ENCODE results near the gene SLC25A48. TPM values are rescaled to one million over a fixed set of nuclear protein-coding genes. Genes with fewer than 3 reads are reported as not detected.
A peak's percentile ranks its signal among the peaks of the same experiment; 100 is the strongest.
"Not testable (repeated sequence)": the region's sequence is repeated elsewhere in the genome, so short reads cannot be mapped to it uniquely, and the experiment has no call there.

The SLC25A48 gene
- total RNA-seq, 1 experiment from 2014 or later = 0.38 TPM

DNA sequence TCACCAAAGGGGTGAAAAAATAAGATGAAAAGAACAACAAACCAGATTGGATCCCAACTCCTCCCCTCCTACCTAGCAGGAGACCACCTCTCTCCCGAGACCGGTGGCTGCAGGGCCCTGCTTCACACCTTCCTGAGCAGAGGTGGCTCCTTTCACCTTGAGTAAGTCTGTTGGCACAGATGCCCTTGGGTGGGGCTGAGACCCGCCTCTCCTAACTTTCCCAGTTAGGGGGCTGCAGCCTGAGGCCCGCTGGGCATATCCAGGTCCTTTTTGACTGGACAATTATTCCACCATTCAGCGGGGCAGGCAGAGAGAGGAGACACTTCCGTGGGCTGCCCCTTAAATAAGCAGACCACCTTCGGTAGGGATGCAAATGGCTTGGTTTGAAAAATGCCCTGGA lies 1.3 kb downstream of the SLC25A48 start:
- Histone ChIP-seq H3K36me3 (replicated peaks; ENCODE audit: control insufficient read depth, insufficient read depth, low read length) (no peaks in the 10 kb centered on the region), H3K4me3 (ENCODE audit: insufficient read depth, low read depth, low read length) (no peak overlapping the region), H3K27me3 (ENCODE audit: control insufficient read depth, insufficient read depth, low read length) (peaks cover 43% of the 10 kb centered on the region)
- DNase-seq = peak; percentile 38

- not testable (repeated sequence) for DNase-seq; H3K36me3 ChIP-seq (replicated peaks; ENCODE audit: control insufficient read depth, insufficient read depth, low read length); H3K4me3 ChIP-seq (ENCODE audit: insufficient read depth, low read depth, low read length)
- peaks cover 30% of the 10 kb centered on the region for H3K27me3 ChIP-seq (ENCODE audit: control insufficient read depth, insufficient read depth, low read length)
Measured at GRCh38 chr5:135838395-135838794, 3.9 kb downstream of the SLC25A48 start.

DNA sequence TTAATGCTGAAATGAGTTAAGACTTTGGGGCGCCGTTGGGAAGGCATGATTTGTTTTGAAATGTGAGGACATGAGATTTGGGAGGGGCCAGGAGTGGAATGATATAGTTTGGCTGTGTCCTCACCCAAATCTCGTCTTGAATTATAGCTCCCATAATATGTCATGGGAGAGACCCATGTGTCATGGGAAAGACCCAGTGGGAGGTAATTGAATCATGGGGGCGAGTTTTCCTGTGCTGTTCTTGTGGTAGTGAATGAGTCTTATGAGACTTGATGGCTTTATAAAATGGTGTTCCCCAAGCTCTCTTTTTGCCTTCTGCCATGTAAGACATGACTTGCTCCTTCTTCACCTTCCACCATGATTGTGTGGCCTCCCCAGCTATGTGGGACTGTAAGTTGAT lies 5.1 kb downstream of the SLC25A48 start:
- H3K36me3 ChIP-seq (replicated peaks; ENCODE audit: control insufficient read depth, insufficient read depth, low read length) = no peaks in the 10 kb centered on the region
- peaks cover 18% of the 10 kb centered on the region for H3K27me3 ChIP-seq (ENCODE audit: control insufficient read depth, insufficient read depth, low read length)
- H3K4me3 ChIP-seq (ENCODE audit: insufficient read depth, low read depth, low read length) = no peak overlapping the region
- DNase-seq = no peak

- Histone ChIP-seq H3K4me3 (ENCODE audit: insufficient read depth, low read depth, low read length) (no peak overlapping the region), H3K27me3 (ENCODE audit: control insufficient read depth, insufficient read depth, low read length) (peaks cover 5% of the 10 kb centered on the region), H3K36me3 (replicated peaks; ENCODE audit: control insufficient read depth, insufficient read depth, low read length) (no peaks in the 10 kb centered on the region)
- no peak for DNase-seq
Measured at GRCh38 chr5:135840959-135841358, 6.5 kb downstream of the SLC25A48 start.

- Histone ChIP-seq H3K4me3 (ENCODE audit: insufficient read depth, low read depth, low read length) (no peak overlapping the region), H3K27me3 (ENCODE audit: control insufficient read depth, insufficient read depth, low read length) (no peaks in the 10 kb centered on the region), H3K36me3 (replicated peaks; ENCODE audit: control insufficient read depth, insufficient read depth, low read length) (no peaks in the 10 kb centered on the region)
- no peak for DNase-seq
Measured at GRCh38 chr5:135842737-135843136, 8.3 kb downstream of the SLC25A48 start.

GRCh38 chr5:135843571-135844337 lies 9.3 kb downstream of the SLC25A48 start:
- H3K4me3 ChIP-seq (ENCODE audit: insufficient read depth, low read depth, low read length) = no peak overlapping the region
- no peaks in the 10 kb centered on the region for H3K36me3 ChIP-seq (replicated peaks; ENCODE audit: control insufficient read depth, insufficient read depth, low read length)
- DNase-seq = no peak
- no peaks in the 10 kb centered on the region for H3K27me3 ChIP-seq (ENCODE audit: control insufficient read depth, insufficient read depth, low read length)

GRCh38 chr5:135846311-135846710 lies 11.8 kb downstream of the SLC25A48 start:
- Histone ChIP-seq H3K27me3 (ENCODE audit: control insufficient read depth, insufficient read depth, low read length) (no peaks in the 10 kb centered on the region), H3K4me3 (ENCODE audit: insufficient read depth, low read depth, low read length) (no peak overlapping the region), H3K36me3 (replicated peaks; ENCODE audit: control insufficient read depth, insufficient read depth, low read length) (no peaks in the 10 kb centered on the region)
- DNase-seq = no peak

- H3K36me3 ChIP-seq (replicated peaks; ENCODE audit: control insufficient read depth, insufficient read depth, low read length) = no peaks in the 10 kb centered on the region
- no peak for DNase-seq
- no peaks in the 10 kb centered on the region for H3K27me3 ChIP-seq (ENCODE audit: control insufficient read depth, insufficient read depth, low read length)
- H3K4me3 ChIP-seq (ENCODE audit: insufficient read depth, low read depth, low read length) = no peak overlapping the region
Measured at GRCh38 chr5:135847976-135848375, 13.5 kb downstream of the SLC25A48 start.

GRCh38 chr5:135850231-135850630 lies 15.8 kb downstream of the SLC25A48 start:
- Histone ChIP-seq H3K36me3 (replicated peaks; ENCODE audit: control insufficient read depth, insufficient read depth, low read length) (no peaks in the 10 kb centered on the region), H3K27me3 (ENCODE audit: control insufficient read depth, insufficient read depth, low read length) (no peaks in the 10 kb centered on the region), H3K4me3 (ENCODE audit: insufficient read depth, low read depth, low read length) (no peak overlapping the region)
- DNase-seq = no peak

- H3K27me3 ChIP-seq (ENCODE audit: control insufficient read depth, insufficient read depth, low read length) = no peaks in the 10 kb centered on the region
- no peak for DNase-seq
Measured at GRCh38 chr5:135850671-135851070, 16.2 kb downstream of the SLC25A48 start.

DNA sequence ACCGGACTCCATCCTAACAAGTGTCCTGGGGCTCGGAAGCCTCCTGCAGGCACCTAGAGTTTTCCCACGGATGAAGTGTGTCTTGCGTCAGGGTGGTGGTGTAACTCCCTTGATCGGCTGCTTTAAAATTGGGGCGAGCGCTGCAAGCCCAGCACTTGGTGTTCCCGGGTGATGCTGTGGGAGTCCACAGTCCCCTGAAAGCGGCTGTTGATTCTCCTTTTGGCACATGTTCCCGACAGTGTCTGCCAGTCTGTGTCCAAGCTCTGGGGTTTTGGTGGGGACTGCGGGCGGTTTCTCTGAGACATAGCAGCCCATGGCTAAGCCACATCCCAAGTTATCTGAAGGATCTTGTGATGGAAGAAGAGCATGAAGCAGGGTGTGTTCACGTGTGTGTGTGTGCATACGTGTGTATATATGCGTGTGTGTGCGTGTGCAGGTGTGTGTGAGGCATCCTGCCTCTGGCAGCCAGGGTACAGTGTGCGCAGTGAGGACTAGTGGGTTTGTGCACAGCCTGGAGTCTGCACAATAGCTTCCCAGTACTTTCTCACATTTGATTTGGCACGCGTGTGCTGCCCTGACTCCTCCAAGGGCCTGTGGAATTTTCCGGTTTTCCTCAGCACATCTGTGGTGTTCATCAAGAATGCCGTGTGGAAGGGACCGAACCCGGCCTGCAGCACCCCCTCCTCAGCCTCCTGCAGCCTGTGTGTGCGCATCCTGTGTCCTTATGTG lies 16.9 kb downstream of the SLC25A48 start:
- Histone ChIP-seq H3K36me3 (replicated peaks; ENCODE audit: control insufficient read depth, insufficient read depth, low read length) (no peaks in the 10 kb centered on the region), H3K4me3 (ENCODE audit: insufficient read depth, low read depth, low read length) (no peak overlapping the region), H3K27me3 (ENCODE audit: control insufficient read depth, insufficient read depth, low read length) (no peaks in the 10 kb centered on the region)
- DNase-seq = no peak

More at GRCh38 chr5:135850671-135851070, 16.2 kb downstream of the SLC25A48 start:
- no peaks in the 10 kb centered on the region for H3K36me3 ChIP-seq (replicated peaks; ENCODE audit: control insufficient read depth, insufficient read depth, low read length)
- no peak overlapping the region for H3K4me3 ChIP-seq (ENCODE audit: insufficient read depth, low read depth, low read length)

GRCh38 chr5:135851915-135852845 lies 17.7 kb downstream of the SLC25A48 start:
- DNase-seq = no peak
- Histone ChIP-seq H3K27me3 (ENCODE audit: control insufficient read depth, insufficient read depth, low read length) (no peaks in the 10 kb centered on the region), H3K4me3 (ENCODE audit: insufficient read depth, low read depth, low read length) (no peak overlapping the region), H3K36me3 (replicated peaks; ENCODE audit: control insufficient read depth, insufficient read depth, low read length) (no peaks in the 10 kb centered on the region)

DNA sequence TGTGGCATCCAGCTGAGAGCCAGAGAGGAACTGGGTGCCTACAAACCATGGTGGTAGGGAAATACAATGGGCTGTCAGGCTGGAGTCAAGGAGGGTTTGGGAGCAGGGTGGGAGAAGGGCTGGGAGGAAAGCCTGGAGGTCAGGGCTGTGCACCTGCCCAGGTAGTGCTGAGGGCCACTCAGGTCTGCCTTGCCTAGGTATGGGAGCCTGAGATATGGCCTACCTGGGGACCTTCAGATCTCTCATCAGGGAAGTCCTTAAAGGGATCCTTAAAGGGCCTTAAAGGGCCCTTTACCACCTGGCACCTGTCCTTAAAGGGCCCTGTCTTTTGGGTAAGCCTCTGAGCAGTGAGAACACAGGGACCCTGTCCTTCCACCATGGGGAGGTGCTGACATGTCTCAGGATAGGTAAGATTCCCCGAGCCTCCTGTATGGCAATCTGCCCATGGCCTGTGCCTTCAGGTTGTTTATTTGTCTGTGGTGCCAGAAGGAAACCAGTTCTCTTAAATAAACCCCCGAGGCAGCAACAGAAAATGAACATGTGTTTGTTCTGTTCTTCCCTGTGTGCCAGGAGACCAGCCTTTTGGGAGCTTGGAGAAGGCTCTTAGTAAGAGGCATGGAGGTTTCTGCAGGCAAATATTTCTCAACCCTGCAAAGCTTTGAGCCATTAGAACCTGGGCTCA lies 23.3 kb downstream of the SLC25A48 start:
- no peak for DNase-seq
- Histone ChIP-seq H3K4me3 (ENCODE audit: insufficient read depth, low read depth, low read length) (no peak overlapping the region), H3K27me3 (ENCODE audit: control insufficient read depth, insufficient read depth, low read length) (no peaks in the 10 kb centered on the region), H3K36me3 (replicated peaks; ENCODE audit: control insufficient read depth, insufficient read depth, low read length) (no peaks in the 10 kb centered on the region)

DNA sequence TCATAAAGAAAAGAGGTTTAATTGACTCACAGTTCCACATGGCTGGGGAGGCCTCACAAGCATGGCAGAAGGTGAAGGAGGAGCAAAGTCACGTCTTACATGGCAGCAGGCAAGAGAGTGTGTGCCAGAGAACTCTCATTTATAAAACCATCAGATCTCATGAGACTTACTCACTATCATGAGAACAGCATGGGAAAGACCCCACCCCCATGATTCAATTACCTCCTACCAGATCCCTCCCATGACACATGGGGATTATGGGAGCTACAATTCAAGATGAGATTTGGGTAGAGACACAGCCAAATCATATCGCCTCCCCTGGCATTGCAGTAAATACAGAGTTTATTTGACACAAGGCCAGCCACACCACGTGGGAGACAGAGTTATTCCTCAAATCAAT lies 24.7 kb downstream of the SLC25A48 start:
- not testable (repeated sequence) for H3K4me3 ChIP-seq (ENCODE audit: insufficient read depth, low read depth, low read length); H3K36me3 ChIP-seq (replicated peaks; ENCODE audit: control insufficient read depth, insufficient read depth, low read length); H3K27me3 ChIP-seq (ENCODE audit: control insufficient read depth, insufficient read depth, low read length); DNase-seq

All from H7 (cell line).